HG03439 (cell line): ENCODE results near the gene MROH7.
"Not testable (repeated sequence)": the region's sequence is repeated elsewhere in the genome, so short reads cannot be mapped to it uniquely, and the experiment has no call there.

Experiments
- ATAC-seq: cut with Tn5 transposase; IDR thresholded peaks from one replicate; pipeline ENCODE4 v1.9.1; 2021; ENCODE audit warnings: mild to moderate bottlenecking, moderate library complexity; ENCODE audit not compliant: unreplicated experiment

The MROH7 gene

DNA sequence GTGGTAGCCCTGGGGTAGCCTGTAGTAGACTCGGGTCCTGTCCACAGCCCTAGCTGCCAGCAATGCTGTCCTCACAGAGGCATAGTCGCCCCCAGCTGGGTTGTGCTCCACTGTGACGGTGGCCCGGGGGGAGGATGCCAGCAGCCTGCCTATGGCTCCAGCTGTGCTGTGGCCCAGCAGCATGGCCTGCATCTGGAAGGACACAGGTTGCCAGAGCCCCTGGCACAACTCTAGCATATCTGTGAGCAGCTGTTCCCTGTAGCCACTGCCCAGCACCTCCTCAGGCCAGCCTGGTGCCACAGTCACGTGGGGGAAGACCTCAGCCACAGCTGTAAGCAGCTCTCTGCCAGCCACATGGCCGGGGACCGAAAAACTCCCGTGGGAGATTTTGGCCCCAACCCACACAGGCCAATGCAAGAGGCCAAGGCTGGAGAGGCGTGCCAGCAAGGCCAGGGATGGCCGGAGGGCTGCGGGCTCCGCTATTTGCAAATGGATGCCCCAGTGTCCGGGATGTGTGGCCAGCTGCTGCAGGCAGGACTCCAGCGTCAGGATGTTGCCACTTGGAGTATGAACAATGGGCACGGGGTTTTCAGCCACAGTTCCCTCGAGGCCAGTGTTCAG is 32.2 kb upstream of the MROH7 start:
- ATAC-seq = no peak

DNA sequence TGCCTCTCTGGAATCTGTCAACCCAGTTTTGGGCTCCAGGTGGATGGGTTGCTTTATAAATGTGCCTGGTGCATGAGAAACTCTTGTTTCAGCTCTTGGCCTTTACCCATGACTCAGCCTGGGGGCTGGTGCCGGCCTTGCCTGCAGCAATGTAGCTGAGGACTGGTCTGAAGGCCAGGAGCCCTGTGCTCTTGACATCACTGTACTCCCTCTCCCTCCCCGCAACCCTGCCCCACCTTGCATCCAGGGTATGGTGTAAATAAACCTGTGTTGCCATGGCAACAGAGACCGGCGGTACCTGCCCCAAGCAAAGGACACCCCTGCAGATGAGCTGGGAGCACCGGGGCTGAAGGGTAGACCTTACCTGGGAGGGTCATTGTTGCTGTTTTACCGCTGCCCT is 31.5 kb upstream of the MROH7 start:
- ATAC-seq = no peak

DNA sequence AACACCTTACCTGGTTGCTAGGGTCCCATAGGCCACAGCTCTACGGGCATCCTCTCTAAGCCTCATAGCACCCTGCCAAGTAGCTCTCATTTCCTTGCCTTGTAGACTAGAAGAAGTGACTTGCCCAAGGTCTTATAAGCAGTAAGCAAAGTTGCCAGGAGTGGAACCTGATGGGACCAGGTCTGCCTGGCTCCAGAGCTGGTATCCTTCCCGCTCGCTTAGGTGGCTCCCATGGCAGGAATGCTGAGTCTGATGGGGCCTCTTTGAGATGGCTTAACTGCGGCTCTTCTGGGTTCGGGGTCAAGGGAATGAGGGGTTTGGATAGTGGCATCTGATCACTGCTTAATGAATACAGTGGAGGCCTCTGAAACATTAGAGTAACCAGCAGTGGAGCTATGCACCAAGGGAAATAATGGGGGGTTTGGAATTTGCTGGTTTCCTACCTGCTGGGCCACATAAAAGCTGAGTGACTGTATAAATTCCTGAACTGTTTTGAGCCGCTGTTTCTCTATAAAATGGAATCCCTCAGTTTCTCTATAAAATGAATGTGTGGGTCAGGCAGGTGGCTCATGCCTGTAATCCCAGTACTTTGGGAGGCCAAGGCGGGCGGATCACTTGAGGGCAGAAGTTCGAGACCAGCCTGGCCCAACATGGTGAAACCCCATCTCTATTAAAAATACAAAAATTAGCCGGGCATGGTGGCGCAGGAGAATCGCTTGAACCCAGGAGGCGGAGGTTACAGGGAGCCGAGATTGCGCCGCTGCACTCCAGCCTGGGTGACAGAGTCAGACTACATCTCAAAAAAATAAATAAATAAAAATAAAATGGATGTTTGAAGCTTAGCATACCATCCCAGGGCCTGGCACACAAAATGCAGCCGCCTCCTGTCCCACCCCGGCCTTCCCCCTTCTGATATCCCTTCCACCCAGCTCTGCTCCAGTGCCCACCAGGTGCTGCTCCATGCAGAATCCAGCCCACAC is 30.7 kb upstream of the MROH7 start:
- no peak for ATAC-seq

DNA sequence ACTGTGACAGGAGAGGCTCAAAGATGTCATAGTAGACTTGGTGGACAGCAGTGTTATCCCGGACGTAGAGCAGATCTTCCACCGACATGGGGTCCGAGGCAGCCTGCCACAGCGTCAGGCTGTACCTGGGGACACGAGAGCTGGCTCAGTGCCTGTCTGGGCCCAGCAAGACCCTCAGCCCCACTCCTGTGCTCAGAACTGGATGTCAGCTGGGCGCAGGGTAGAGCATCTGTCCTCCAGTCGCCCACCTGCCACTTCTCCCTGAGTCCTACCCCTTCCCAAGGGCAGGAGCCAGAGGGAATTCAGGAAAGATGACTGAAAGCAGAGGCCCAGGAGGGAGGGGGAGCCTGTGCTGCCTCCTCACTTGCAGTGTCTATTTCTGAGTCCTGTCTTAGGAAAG is 30.0 kb upstream of the MROH7 start:
- no peak for ATAC-seq

DNA sequence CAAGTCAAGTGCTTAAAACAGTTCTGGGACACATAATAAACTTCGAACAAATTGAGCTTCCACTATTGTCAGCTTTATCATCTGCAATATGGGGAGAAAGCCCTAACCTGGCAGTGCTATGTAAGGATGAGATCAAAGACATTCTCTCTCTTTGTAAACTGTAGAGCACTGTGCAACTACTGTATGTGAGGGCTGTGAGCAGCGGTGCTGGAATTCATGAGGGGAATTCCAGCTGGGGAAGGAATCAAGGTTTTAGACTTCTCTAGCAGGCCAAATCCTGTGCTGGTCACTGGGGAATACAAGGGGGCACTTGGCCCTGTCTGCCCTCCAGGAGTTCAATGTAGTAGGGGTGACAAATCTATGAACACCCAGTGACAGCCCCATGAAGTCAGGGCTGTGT is 27.6 kb upstream of the MROH7 start:
- ATAC-seq = no peak

DNA sequence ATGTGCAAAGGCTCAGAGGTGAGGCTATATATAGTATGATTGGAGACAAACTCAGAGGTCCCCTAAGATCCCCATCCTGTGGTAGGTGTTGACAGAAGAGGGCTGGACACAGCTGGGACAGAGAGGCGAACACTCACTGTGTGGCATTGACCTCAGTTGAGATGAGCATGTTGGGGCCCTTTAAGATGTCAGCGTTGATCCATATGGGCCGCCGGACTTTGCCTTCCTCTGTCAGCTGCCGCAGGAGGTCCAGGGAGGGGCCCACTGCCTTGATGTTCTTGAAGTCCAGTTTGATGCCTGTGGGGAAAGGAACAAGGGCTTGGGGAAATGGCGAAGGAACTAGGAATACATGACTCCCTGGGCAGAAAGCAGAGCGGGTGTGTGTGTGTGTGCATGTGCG is 27.0 kb upstream of the MROH7 start:
- ATAC-seq = no peak

DNA sequence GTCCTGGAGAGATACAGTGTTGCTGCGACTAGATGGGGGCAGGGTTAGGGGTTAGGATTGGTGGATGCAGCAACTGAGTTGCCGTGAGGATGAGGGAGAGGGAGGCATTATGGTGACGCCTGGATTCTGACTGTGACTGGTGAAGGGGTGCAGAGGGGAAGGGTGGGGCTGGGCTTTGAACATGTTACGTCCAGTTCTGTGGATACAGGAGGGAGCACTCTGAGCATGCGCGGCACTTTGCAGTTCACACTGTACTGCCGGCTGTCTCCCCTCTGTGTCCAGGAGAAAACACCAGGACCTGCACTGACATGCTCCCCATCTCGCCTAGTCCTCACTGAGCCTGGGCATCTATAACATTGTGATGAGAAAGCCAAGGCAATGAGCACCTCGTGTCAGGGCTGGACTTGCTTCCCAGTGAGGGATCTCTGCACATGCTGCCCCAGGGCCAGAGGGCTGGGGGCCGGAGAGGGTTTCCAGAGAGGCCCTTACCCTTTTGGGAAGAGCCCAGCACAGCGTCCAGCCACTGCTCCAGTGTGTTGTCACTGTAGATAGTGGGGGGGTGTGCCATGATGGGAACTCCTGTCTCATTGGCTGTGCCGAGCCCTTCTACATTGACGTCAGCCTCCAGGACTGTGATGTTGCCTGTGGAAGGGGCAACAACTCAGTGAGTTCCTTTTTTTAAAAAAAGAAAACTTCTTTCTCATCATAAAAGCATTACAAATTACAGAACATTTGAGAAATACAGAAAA is 25.9 kb upstream of the MROH7 start:
- no peak for ATAC-seq

DNA sequence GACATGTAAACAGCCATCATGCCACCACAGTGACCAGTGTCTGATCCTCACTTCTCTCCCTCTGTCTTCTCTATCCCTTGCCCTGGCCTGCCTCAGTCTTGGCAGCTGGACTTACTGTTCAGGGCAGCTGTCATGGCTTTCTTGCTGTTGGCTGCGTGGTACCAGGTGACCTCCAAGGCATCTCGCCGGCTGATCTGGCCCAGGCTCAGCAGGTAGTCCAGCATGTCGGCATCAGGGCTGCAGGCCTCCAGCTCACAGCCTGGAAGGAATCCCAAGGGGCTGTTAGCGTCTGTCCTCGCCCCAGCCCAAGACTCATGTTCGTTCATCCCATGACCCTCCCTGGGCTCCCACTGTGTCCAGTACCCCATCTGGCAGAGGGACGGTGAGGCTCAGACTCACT is 21.8 kb upstream of the MROH7 start:
- no peak for ATAC-seq

DNA sequence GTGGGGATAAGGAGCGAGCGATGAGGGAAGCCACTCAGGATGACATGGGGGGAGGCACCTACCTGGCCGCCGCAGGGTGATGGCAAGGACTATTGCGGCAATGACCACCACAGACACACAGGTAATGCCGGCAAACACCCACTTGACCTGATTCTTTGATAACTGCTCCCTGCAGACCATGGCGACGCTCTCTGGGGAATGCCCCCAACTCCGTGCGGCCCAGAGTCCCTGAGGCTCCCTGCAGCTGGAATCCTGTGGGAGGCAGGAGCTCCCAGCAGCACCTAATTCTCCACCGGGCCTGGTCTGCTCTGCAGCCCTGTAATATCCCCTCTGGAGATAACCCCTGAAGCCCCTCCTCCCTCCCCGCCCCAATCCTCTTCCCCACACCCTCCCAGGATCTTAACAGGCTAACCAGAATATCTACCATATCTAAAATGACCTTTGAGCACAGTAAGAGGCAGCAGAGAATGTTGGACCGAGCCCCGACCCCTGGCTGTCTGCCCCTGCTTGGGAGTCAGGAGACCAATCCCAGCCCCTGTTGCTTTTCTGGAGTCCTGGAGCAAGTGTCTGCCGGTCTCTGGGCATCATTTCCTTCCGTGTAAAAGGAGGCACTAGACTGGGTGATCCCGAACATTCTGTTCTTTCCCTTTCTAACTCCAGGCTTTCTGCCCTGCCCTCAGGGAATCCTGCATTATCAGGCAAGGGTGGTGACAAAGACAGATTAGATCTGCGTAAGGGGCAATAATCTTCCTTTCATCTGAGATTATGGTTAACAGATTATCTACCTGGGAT is 18.2 kb upstream of the MROH7 start, which contains the start of gene FAM151A:
TSS of gene FAM151A (minus strand) at position 310 of the 792 bp plus-strand sequence. CDS start at position 180, 130 bp downstream.
- ATAC-seq = no peak

DNA sequence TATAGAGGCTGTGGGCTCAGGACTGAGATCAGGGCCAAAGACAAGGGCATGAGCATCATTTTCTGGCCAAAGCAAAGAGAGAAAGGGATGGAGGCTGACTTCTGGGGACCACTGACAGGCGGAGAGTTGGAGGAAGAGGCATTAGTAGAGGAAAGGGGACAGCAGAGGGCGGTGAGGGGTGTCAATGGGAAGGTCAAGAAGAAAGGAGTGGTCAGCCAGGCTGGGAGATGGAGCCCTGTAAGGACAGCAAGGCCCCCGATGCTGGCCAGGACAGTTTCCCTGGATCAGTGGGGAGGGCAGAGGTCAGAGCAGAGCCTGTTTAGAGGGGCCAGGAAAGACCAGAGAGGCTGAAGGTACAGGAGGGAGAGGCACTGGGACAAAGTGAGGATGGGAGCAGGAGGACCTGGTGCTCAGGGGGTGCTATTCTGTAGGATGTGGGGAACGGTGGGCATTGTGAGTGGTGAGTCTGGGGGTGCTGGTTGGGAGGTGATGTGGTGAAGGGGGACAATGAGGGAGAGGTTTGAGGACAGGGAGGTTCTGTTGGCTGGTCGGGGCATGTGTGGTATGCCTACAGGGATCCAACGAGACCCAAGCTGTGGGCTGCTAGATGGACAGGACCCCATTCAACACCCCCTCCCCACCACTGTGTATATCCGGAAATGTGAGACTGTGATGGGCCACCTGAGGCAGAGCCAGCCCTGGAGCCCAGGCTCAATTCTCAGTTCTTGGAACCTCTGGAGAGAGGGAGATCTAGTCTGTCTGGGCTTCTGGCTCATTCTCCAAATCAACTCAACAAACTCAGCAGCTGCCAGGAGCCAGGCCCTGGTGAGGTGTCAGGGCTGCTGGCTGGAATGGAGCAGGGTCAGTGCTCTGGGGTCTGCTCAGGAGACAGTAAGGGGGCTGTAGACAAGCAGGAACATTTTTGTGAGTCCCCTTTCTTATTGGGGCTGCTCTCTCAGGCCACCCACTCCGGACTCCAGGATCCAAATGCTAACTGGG is 16.8 kb upstream of the MROH7 start:
- no peak for ATAC-seq

DNA sequence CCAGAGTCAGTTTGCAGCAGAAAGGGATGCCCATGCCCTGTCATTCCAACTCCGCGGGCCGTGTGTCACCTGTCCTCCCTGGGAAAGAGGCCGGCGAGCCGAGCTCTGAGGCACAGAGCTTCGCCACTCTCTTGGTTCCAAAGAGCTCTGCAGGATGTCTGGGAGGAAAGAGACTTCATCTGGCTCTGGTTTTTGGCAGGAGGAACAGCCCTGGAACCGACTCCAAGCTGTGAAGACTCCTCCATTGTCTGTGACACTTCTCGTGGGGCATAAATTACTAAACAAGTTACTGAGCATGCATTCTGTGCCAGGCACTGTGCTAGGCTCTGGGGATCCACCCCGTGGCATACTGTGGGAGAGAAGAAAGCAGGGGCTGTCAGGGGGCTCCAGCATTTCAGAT is 14.4 kb upstream of the MROH7 start:
- no peak for ATAC-seq

DNA sequence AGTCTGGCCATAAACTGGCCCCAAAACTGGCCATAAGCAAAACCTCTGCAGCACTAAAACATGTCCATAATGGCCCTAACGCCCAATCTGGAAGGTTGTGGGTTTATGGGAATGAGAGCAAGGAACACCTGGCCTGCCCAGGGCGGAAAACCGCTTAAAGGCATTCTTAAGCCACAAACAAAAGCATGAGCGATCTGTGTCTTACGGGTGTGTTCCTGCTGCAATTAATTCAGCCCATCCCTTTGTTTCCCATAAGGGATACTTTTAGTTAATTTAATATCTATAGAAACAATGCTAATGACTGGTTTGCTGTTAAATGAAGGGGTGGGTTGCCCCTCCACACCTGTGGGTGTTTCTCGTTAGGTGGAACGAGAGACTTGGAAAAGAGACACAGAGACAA is 5.8 kb upstream of the MROH7 start:
- not testable (repeated sequence) for ATAC-seq

DNA sequence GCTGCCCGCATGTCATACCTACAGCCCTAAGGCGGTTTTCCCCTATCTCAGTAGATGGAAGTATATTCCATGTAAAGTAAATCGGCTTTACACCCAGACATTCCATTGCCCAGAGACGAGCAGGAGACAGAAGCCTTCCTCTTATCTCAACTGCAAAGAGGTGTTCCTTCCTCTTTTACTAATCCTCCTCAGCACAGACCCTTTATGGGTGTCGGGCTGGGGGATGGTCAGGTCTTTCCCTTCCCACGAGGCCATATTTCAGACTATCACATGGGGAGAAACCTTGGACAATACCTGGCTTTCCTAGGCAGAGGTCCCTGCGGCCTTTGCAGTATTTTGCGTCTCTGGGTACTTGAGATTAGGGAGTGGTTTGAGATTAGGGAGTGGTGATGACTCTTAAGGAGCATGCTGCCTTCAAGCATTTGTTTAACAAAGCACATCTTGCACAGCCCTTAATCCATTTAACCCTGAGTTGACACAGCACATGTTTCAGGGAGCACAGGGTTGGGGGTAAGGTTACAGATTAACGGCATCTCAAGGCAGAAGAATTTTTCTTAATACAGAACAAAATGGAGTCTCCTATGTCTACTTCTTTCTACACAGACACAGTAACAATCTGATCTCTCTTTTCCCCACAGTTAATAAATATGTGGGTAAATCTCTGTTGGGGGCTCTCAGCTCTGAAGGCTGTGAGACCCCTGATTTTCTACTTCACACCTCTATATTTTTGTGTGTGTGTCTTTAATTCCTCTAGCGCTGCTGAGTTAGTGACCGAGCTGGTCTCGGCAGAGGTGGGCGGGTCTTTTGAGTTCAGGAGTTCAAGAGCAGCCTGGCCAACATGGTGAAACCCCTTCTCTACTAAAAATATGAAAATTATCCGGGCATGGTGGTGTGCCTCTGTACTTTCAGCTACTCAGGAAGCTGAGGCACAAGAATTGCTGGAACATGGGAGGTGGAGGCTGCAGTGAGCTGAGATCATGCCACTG is 4.8 kb upstream of the MROH7 start:
- not testable (repeated sequence) for ATAC-seq

DNA sequence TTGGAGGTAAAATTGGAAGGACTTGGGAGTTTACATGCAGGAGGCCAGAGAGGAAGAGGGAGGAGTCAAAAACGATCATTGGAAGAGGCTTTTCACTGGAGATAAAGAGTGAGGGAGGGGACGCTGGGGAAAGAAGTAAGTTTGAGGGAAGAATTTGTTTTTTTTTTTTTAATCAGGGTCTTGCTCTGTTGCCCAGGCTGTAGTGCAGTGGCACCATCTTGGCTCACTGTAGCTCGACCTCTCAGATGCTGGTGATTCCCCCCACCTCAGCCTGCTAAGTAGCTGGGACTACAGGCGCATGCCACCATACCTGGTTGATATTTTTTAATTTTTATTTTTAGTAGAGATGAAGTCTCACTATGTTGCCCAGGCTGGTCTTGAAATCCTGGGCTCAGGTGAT is 1.2 kb upstream of the MROH7 start:
- no peak for ATAC-seq

DNA sequence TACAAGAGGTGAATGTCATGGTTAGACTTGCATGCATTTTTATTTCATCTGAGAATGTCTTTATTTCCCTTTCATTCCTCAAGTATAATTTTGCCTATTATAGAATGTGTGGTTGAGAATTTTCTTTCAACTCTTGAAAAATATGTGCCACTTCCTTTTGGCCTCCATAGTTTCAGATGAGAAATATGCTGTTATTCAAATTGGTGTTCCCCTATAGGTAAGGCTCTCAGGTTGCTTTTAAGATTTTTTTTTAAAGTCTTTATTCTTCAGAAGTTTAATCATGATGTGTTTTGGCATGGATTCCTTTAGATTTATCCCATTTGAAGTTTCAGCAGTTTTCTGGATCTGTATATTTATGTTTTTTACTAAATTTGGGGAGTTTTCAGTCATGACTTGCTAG is 2.1 kb downstream of the MROH7 start:
- no peak for ATAC-seq

DNA sequence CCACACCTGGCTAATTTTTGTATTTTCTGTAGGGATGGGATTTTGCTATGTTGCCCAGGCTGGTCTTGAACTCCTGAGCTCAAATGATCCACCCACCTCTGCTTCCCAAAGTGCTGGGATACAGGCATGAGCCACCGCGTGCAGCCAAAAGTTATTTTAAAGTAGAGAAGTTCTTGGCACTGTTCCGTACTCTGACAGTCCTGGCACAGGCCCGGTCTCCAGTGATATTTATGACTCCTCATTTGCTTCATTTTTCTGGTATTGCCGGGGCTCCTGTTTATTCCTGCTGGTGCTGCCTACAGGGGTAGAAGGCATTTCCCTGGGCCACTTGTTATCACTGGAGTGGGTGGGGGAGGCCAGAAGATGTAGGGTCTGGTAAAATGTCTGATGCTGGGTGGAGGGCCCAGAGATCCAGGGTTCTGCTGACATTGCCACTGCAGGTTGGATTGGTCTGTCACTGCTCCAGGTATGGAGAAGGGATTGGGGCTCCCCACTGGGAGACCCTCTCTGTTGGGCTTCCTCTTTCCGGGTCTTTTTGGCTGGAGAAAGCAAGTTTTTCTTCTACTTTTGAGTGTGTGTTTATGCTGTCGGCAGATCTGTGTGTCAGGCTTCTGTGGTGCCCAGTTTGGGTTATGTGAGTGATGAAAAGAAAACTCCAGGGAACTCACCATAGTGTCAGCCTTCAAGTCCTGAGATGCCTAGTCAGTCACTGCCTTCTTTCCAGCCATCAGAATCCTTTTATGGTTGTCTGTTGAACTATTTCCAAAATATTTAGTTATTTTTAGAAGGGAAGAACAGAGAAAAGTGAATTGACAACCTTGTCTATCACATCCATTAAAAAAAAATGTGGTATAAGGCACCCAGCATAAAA is 4.5 kb downstream of the MROH7 start:
- ATAC-seq = no peak

DNA sequence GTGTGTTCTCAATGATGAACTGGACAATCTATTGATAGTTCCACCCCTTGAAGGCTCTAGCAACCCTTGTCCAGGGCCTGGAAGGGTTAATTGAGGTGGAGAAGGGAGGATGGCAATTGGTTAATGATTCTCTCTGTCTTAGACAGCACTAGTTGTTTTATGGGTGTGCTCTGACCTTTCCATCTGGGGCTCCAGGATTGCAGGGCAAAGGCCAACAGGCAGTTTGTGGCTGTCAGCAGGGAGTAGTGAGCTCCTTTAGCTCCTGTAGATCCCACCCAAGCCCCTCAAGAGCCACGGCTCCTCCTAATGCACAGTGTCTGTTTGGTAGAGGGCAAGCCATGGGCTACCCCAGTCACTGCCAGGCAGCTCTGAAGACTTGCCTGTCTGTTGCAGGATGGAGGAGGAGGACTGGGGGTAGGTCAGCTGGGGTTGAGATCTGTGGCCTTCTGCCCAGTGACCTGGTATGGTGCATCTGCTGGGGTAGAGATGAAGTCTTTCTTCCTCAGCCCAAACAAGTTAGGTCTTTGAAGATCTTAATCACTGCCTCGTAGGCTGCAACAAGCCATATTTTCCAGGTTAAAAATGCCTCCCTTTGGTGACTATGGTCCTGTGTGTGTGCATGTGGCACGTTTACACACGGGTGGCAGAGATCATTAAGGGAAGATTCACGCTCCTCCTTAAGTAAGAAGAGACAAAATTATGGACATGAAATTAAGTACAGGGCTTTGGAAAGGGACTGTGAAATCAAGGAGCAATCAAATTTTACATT is 7.7 kb downstream of the MROH7 start:
- no peak for ATAC-seq
